IMR-90 (cell line): ENCODE data around the gene LACC1. TPM values are rescaled to one million over a fixed set of nuclear protein-coding genes. Genes with fewer than 3 reads are reported as not detected.

Experiments
- ATAC-seq: fragments of 200-7000 bp; cut with Tn5 transposase; 2 replicates; pipeline ENCODE4 v1.9.1; 2020; ENCODE audit warnings: low read depth, mild to moderate bottlenecking, moderate library complexity
- BruUV-seq: library from RNA; stranded (reverse); fragments of 400-500 nt; replicated peaks from 2 replicates; lab custom pipeline; 2021; lab: Mats Ljungman, UMichigan
- CTCF ChIA-PET: fragments of 300-600 bp; formaldehyde crosslinking; extraction: SDS; loops from one replicate; lab custom pipeline; 2021; ENCODE audit warnings: antibody characterized with exemption; lab: Yijun Ruan, JAX
- POLR2A ChIA-PET: fragments of 300-600 bp; sonication (Branson Sonifier 250); formaldehyde crosslinking; loops from one replicate; lab custom pipeline; 2022; ENCODE audit warnings: antibody characterized with exemption; ENCODE audit not compliant: unreplicated experiment; lab: Charles Lee
- DNase-seq: peaks from one replicate; pipeline ENCODE4 v3.0.0; 2013
- H2AFZ ChIP-seq: replicated peaks from 2 replicates; pipeline ENCODE3; 2013; ENCODE audit warnings: low read length, mild to moderate bottlenecking; ENCODE audit not compliant: poor library complexity
- H2AK5ac ChIP-seq: 2 replicates; pipeline ENCODE4 v1.6.1; 2013; ENCODE audit warnings: low read depth, low read length, inconsistent platforms
- H2AK9ac ChIP-seq: replicated peaks from 2 replicates; pipeline ENCODE3; 2013; ENCODE audit warnings: mild to moderate bottlenecking, low read depth, low read length, moderate library complexity; ENCODE audit not compliant: poor library complexity
- H2BK120ac ChIP-seq: 2 replicates; pipeline ENCODE4 v1.6.1; 2013; ENCODE audit warnings: low read depth, low read length, inconsistent platforms
- H2BK15ac ChIP-seq: 3 replicates; pipeline ENCODE4 v1.6.1; 2013; ENCODE audit warnings: low read depth, low read length, inconsistent platforms
- H2BK20ac ChIP-seq: 2 replicates; pipeline ENCODE4 v1.6.1; 2013; ENCODE audit warnings: low read depth, mild to moderate bottlenecking, inconsistent platforms, low read length, moderate library complexity
- H2BK5ac ChIP-seq: 2 replicates; pipeline ENCODE4 v1.6.1; 2013; ENCODE audit warnings: mild to moderate bottlenecking, low read depth, low read length, inconsistent platforms; ENCODE audit not compliant: poor library complexity, severe bottlenecking
- H3K14ac ChIP-seq: replicated peaks from 2 replicates; pipeline ENCODE4 v1.6.1; 2013; ENCODE audit warnings: low read depth, low read length, inconsistent platforms
- H3K18ac ChIP-seq: 2 replicates; pipeline ENCODE4 v1.6.1; 2013; ENCODE audit warnings: low read depth, low read length, control low read depth
- H3K23ac ChIP-seq: 2 replicates; pipeline ENCODE4 v1.6.1; 2013; ENCODE audit warnings: low read depth, low read length, inconsistent platforms
- H3K27ac ChIP-seq: 2 replicates; pipeline ENCODE4 v1.5.1; 2013; ENCODE audit warnings: mild to moderate bottlenecking, control low read depth, low read length; ENCODE audit not compliant: insufficient read depth
- H3K27me3 ChIP-seq: 2 replicates; pipeline ENCODE4 v1.6.1; 2013; ENCODE audit warnings: low read length; ENCODE audit not compliant: control insufficient read depth, insufficient read depth
- H3K36me3 ChIP-seq: 2 replicates; pipeline ENCODE4 v1.6.1; 2013; ENCODE audit warnings: low read length, mixed read lengths; ENCODE audit not compliant: control insufficient read depth, insufficient read depth
- H3K4ac ChIP-seq: 2 replicates; pipeline ENCODE4 v1.6.1; 2013; ENCODE audit warnings: low read depth, low read length, inconsistent platforms
- H3K4me1 ChIP-seq: 2 replicates; pipeline ENCODE4 v1.6.1; 2013; ENCODE audit warnings: low read length, mixed read lengths; ENCODE audit not compliant: control insufficient read depth, insufficient read depth
- H3K4me2 ChIP-seq: 2 replicates; pipeline ENCODE4 v1.6.1; 2013; ENCODE audit warnings: low read depth, mild to moderate bottlenecking, control low read depth, low read length, moderate library complexity
- H3K4me3 ChIP-seq: 2 replicates; pipeline ENCODE4 v1.5.1; 2013; ENCODE audit warnings: low read depth, mild to moderate bottlenecking, control low read depth, low read length, moderate library complexity; ENCODE audit not compliant: insufficient read depth
- H3K56ac ChIP-seq: 2 replicates; pipeline ENCODE4 v1.6.1; 2013; ENCODE audit warnings: low read length, inconsistent platforms; ENCODE audit not compliant: insufficient read depth; ENCODE audit errors: extremely low read depth
- H3K79me1 ChIP-seq, 2 experiments: 2 replicates each; pipeline ENCODE4 v1.6.1; 2013; ENCODE audit warnings: low read length in 2 of 2, inconsistent platforms in 1 of 2, low read depth in 1 of 2
- H3K9ac ChIP-seq: 2 replicates; pipeline ENCODE4 v1.6.1; 2013; ENCODE audit warnings: low read depth, low read length, control low read depth
- H3K9me1 ChIP-seq: 2 replicates; pipeline ENCODE4 v1.6.1; 2013; ENCODE audit warnings: low read length, inconsistent platforms; ENCODE audit not compliant: insufficient read depth
- H3K9me3 ChIP-seq: 2 replicates; pipeline ENCODE4 v1.6.1; 2013; ENCODE audit warnings: low read length; ENCODE audit not compliant: control insufficient read depth, insufficient read depth
- H4K20me1 ChIP-seq: 2 replicates; pipeline ENCODE4 v1.6.1; 2013; ENCODE audit warnings: low read length, inconsistent platforms; ENCODE audit not compliant: insufficient read depth
- H4K5ac ChIP-seq: 2 replicates; pipeline ENCODE4 v1.6.1; 2013; ENCODE audit warnings: mild to moderate bottlenecking, low read depth, low read length, control low read depth
- H4K8ac ChIP-seq, 2 experiments: 2 replicates each; pipeline ENCODE4 v1.6.1; 2013; ENCODE audit warnings: low read depth in 2 of 2, low read length in 2 of 2, control low read depth in 1 of 2, inconsistent platforms in 1 of 2
- H4K91ac ChIP-seq: 2 replicates; pipeline ENCODE4 v1.6.1; 2013; ENCODE audit warnings: low read depth, low read length, inconsistent platforms; ENCODE audit not compliant: insufficient read depth
- BHLHE40 ChIP-seq: fragments of 150-350 bp; IDR thresholded peaks from 2 replicates; pipeline ENCODE4 v1.6.1; 2016; ENCODE audit warnings: mild to moderate bottlenecking, low read depth, low read length
- CEBPB ChIP-seq: IDR thresholded peaks from 2 replicates; pipeline ENCODE4 v1.6.1; 2012; ENCODE audit warnings: low read depth, low read length, improper control_type of control experiment
- CHD1 ChIP-seq: IDR thresholded peaks from 2 replicates; pipeline ENCODE4 v1.6.1; 2012; ENCODE audit warnings: low read depth, low read length, improper control_type of control experiment
- CTCF ChIP-seq: conservative IDR thresholded peaks from 2 replicates; pipeline ENCODE4 v1.5.1; 2012; ENCODE audit warnings: mild to moderate bottlenecking, low read depth, low read length, improper control_type of control experiment
- FOS ChIP-seq: fragments of 150-350 bp; IDR thresholded peaks from 2 replicates; pipeline ENCODE4 v1.6.1; 2016; ENCODE audit warnings: low read depth, low read length
- MAFK ChIP-seq: IDR thresholded peaks from 2 replicates; pipeline ENCODE4 v1.6.1; 2012; ENCODE audit warnings: low read depth, low read length, improper control_type of control experiment
- RAD21 ChIP-seq: IDR thresholded peaks from 2 replicates; pipeline ENCODE4 v1.6.1; 2012; ENCODE audit warnings: low read length, improper control_type of control experiment
- RCOR1 ChIP-seq: IDR thresholded peaks from 2 replicates; pipeline ENCODE4 v1.6.1; 2012; ENCODE audit warnings: mild to moderate bottlenecking, low read length, improper control_type of control experiment; ENCODE audit not compliant: insufficient replicate concordance
- RFX5 ChIP-seq: IDR thresholded peaks from 2 replicates; pipeline ENCODE4 v1.8.0; 2012; ENCODE audit warnings: low read depth, mild to moderate bottlenecking, low read length, moderate library complexity
- SMC3 ChIP-seq: fragments of 150-350 bp; IDR thresholded peaks from 2 replicates; pipeline ENCODE4 v1.6.1; 2016; ENCODE audit warnings: low read depth, mild to moderate bottlenecking, antibody characterized with exemption, low read length, moderate library complexity
- WGBS, 2 experiments: methylation state at CpG; one replicate each; pipeline versions ENCODE4 v1.1.5 to v1.1.7; 2013; ENCODE audit warnings: missing lambda C conversion rate in 2 of 2; ENCODE audit not compliant: insufficient read length in 1 of 2; ENCODE audit errors: extremely low coverage in 2 of 2; 5-methylcytosine and 5-hydroxymethylcytosine counted together
- dilution Hi-C: fragments of 300-500 bp; cut with HindIII; formaldehyde crosslinking; loops from one replicate; pipeline ENCODE4 v1.14.3; 2018; ENCODE audit warnings: low sequenced_read_pairs; ENCODE audit not compliant: unreplicated experiment
- in situ Hi-C: fragments of 300-500 bp; cut with MboI; formaldehyde crosslinking; loops from 3 replicates; pipeline ENCODE4 v1.14.3; 2019; ENCODE audit warnings: low sequenced_read_pairs, inconsistent platforms, mixed read lengths
- intact Hi-C: fragments of 100-400 bp; cut with micrococcal nuclease; formaldehyde crosslinking; loops from 2 replicates; pipeline ENCODE4 v1.10.0; 2022
- polyA plus RNA-seq, 3 experiments: library from polyadenylated mRNA; depleted of rRNA; stranded (reverse); fragments of >200 nt; gene quantifications; 2 replicates each; pipeline ENCODE4 v1.2.3, GENCODE V29; 2012; ENCODE audit warnings: low replicate concordance in 1 of 3
- total RNA-seq: library from RNA; depleted of rRNA; stranded (reverse); fragments of >200 nt; gene quantifications from 2 replicates; pipeline ENCODE4 v1.2.3, GENCODE V29; 2012

LACC1 gene
- total and polyA plus RNA-seq, 2 of the 4 experiments (the other 2 are of a cell fraction): 3.2 to 4.7 TPM

GRCh38 chr13:43908156-43909126 lies 28.7 kb downstream of the LACC1 start:
- ATAC-seq (peak; percentile 71), DNase-seq (peak; percentile 91)
- Histone ChIP-seq H3K4me3 (no peak overlapping the region), H4K91ac (peak overlapping the region; percentile 34; the same call in 1 of the 2 replicates), H2AK5ac (no peak overlapping the region), H3K56ac (no peak overlapping the region), H3K9me1 (peaks cover 8% of the 10 kb centered on the region; the same call in 1 of the 2 replicates), H2BK120ac (0 out of 2 replicates have a peak overlapping the region, but pooled peaks have one; percentile 28), H3K36me3 (no peaks in the 10 kb centered on the region), H2AK9ac (no peak overlapping the region), H2AFZ (no peak overlapping the region), H3K23ac (no peak overlapping the region), H4K5ac (no peak overlapping the region), H2BK15ac (no peak overlapping the region; the same call in 2 of the 3 replicates), H3K27me3 (no peaks in the 10 kb centered on the region; the same call in 1 of the 2 replicates), H3K14ac (peak overlapping the region; percentile 17; the same call in 1 of the 2 replicates), H3K4me1 (peaks cover 3% of the 10 kb centered on the region), H3K18ac (no peak overlapping the region), H4K20me1 (no peaks in the 10 kb centered on the region), H3K27ac (no peak overlapping the region), H2BK20ac (peak overlapping the region; percentile 35; the same call in 1 of the 2 replicates), H3K79me1 (no peaks in the 10 kb centered on the region), H4K8ac (peak overlapping the region in 1 of 2 experiments; percentile 45; a peak in 2 of 4 replicates), H3K9ac (no peak overlapping the region), H3K4ac (peak overlapping the region; percentile 17; the same call in 1 of the 2 replicates), H3K9me3 (no peaks in the 10 kb centered on the region), H3K4me2 (peak overlapping the region; percentile 75; the same call in 1 of the 2 replicates), H2BK5ac (peak overlapping the region; percentile 52)
- peak; percentile 50 for TF ChIP-seq CTCF
- TF ChIP-seq RCOR1: peak; percentile 42
- TF ChIP-seq RFX5: no peak
- no peak for TF ChIP-seq CHD1
- TF ChIP-seq BHLHE40: peak; percentile 70; the same call in 1 of the 2 replicates
- TF ChIP-seq CEBPB: peak; percentile 73
- peak; percentile 47; the same call in 1 of the 2 replicates for TF ChIP-seq FOS
- peak; percentile 73 for TF ChIP-seq SMC3
- peak; percentile 48 for TF ChIP-seq RAD21
- peak; percentile 67; the same call in 1 of the 2 replicates for TF ChIP-seq MAFK
- dilution Hi-C loops: loop anchor here (25.0 kb wide), 1 partner anchor 554 kb away; no protein-coding TSS in a partner anchor
- POLR2A ChIA-PET: no interaction called here
- CTCF ChIA-PET: interaction anchor here (0.6 to 1.8 kb wide), 15 partner anchors 8 to 1350 kb away, joined by 3 to 11 read pairs (median 4); no protein-coding TSS in a partner anchor
- BruUV-seq: no TSS peak
- intact Hi-C loops: loop anchor here (1.0 to 5.0 kb wide), 3 partner anchors 140 to 530 kb away; no protein-coding TSS in a partner anchor
- in situ Hi-C loops: loop anchor here (5.0 to 25.0 kb wide), 3 partner anchors 529 to 1404 kb away; partner anchors contain the start of genes GPALPP1 and NUFIP1
- WGBS, 2 experiments: no CpG with 5 or more reads among the region's 2 CpGs
